HG03460 (cell line): ENCODE data around the gene LCN10.
A peak's percentile ranks its signal among the peaks of the same experiment; 100 is the strongest.
"Not testable (repeated sequence)": the region's sequence is repeated elsewhere in the genome, so short reads cannot be mapped to it uniquely, and the experiment has no call there.

Experiments
- ATAC-seq: cut with Tn5 transposase; IDR thresholded peaks from one replicate; pipeline ENCODE4 v1.9.1; 2021; ENCODE audit not compliant: unreplicated experiment

The LCN10 gene

DNA sequence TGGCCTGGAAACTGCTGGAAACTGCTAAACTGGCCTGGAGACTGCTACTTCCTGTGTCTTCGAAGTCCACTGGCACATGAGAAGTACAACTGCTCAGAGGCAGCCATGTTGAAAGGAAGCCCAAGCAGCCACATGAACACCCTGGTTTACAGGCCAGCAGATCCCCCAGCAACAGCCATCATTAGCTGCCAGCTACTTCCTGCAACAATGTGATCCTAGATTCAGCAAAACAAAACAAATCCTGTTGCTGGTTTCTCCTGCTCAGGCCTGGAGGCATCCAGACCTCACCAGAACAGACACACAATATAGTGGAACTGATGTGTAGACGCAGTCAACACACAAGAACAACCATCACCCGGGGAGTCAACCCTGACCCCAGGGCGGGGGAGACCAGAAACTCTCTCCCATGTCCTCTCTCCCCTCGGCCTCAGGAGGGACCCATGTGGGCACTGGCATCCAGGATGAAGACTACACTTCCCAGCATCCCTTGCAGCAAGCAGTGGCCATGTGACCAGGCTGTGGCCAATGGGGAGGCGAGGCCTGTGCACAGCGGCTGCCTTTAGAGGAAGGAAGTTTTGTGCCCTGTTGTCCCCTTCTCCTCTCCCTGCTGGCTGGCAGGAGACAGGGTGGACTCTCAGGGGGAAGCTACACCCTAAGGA is 30.8 kb upstream of the LCN10 start:
- ATAC-seq, result no peak

DNA sequence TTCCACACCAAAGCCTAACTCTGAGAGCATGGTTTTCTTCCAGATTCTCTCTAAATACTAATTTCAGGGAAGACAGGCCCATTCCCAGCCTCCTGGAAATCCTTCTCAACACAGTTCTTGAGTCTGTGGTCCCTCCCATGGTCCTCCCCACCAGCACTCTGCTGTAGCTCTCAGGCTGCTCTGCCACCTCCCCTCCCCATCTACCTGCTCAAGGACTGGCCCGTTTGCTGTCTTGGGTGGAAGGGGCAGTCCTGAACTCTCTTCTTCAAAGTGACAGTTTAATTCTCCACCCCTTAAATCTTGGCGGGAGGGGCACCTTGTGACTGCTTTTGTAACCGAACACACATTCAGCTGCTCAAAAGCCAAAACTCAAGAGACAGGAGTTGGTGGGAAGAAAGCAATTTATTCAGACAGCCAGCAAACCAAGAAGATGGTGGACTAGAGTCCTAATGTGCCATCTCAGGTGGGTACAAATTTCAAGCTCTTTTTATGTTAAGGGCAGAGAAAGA is 29.2 kb upstream of the LCN10 start:
- no peak for ATAC-seq

DNA sequence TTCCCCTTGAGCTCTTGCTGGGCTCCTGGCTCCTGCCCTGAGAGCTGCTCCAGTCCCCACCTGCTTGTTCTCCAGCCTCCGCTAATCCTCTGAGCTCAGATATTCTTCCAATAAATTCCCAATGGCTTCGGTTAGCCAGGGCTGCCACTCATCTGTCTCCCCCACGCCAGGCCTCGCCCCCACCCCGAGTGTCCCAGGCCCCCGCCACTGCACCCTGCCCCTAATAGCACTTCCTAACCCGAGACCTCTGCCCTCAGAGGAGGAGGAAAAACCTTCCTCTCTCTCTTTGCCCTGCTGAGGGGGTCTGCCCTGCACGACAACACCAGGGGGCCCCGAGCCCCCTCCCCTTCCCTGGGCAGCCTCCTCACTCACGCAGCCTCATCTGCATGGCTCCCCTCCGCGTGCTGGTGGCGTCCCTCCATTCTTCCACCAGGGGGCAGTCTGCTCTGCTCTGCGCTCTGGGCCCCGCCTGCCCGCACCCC is 27.0 kb upstream of the LCN10 start:
- ATAC-seq, result no peak

DNA sequence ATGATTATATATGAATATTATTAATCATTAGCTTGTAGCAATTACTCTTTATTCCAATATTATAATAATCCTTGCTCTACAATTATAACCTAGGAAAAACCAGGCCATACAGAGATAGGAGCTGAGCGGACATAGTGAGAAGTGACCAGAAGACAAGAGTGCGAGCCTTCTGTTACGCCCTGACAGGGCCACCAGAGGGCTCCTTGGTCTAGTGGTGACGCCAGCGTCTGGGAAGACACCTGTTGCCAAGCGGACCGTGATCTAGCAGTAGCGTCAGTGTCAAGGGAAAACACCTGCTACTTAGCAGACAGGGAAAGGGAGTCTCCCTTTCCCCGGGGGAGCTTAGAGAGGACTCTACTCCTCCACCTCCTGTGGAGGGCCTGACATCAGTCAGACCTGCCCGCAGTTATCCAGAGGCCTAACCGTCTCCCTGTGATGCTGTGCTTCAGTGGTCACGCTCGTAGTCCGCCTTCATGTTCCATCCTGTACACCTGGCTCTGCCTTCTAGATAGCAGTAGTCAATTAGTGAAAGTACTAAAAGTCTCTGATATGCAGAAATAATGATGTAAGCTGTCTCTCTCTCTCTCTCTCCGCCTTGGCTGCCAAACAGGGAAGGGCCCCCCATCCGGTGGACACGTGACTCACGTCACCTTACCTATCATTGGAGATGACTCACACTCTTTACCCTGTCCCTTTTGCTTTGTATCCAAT is 23.8 kb upstream of the LCN10 start:
- ATAC-seq, result not testable (repeated sequence)

DNA sequence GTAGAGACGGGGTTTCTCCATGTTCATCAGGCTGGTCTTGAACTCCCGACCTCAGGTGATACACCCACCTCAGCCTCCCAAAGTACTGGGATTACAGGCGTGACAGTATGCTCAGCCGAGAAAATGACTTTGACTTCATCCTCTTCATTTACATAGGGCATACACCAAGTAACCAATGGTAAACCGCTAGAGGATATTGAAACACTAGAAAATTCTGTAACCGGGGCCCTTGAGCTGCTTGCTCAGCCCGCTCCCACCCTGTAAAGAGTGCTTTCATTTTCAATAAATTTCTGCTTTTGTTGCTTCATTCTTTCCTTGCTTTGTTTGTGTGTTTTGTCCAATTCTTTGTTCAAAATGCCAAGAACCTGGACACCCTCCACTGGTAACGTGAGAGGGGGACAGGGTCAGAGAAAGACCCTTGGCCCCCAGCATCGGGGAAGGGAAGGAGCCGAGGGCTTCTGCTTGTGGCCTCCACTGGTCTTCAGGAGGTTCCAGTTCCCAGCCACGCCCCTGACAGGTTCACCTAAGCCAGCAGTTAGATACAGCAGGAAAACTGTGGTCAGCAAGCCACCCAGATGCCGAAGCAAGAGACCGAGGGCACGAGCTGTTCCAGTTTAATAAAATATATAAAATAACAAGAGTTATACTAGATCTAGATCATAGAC is 23.1 kb upstream of the LCN10 start:
- ATAC-seq, result peak; percentile 56

DNA sequence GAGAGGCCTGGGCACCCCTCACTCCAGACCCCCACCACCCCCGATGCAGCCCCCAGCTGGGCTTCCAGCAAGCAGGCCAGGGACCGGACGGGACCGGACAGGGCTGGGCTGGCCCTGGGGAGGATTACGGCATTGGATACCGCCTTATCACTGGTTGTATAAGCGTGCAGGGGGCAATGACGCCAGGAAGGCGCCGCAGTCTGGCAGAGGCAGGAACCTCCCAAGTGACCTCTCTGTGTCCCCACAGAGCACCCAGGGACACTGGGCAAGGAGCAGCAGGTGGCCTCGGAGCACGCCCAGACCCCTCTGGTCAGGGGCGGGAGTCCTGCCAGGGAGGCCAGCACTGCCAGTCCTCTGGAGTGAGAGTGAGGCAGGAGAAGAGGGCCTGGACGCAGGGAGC is 22.3 kb upstream of the LCN10 start:
- ATAC-seq, result no peak

DNA sequence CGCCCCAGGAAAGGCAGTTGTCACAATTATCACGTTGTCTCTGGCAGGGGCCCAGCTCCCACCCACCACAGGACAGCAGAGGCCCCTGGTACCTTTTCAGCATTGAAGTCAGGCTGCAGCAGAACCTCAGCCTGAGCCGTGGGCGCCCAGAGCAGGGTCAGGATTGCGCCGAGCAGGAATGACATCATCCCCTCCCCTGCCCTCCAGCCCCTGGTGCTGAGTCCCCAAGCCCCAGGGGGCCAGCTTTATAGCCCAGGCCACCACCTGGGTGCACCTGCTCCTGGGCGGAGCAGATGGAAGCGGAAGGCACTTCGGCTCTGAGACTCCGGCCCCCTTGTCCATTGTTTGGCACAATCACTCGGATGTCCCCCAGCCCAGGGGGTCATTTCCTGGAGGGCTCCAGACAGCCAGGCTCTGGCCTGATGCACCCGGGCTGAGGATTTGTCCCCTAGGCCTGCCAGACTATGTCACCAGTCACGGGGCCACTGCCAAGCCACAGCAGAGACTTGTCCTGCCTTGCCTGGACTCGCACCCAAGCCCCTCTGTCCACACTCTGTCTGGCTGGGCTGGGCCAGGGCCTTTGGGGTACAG is 21.7 kb upstream of the LCN10 start, which contains the start of gene LCN15:
LCN15 (minus strand) TSS at position 218 of the 591 bp plus-strand sequence; CDS start at position 188, 30 bp downstream.
- ATAC-seq, result no peak

DNA sequence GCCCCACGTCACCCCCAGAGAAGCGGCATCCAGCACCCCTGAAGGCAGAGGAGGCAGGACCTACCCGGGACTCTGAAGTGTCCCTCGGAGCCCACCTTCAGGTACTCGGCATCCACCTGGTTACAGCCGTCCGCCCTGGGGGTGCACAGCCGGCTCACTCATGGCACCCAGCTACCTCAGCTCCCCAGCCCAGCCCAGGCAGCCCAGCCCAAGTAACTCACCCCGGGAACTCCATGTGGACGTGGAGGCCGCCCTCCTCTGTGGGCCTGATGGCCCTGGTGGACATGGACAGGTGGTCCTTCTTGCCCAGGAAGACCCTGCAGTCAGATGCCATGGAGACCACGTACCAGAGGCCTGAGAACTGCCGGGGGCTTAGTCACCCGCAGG is 20.9 kb upstream of the LCN10 start:
- ATAC-seq, result no peak

DNA sequence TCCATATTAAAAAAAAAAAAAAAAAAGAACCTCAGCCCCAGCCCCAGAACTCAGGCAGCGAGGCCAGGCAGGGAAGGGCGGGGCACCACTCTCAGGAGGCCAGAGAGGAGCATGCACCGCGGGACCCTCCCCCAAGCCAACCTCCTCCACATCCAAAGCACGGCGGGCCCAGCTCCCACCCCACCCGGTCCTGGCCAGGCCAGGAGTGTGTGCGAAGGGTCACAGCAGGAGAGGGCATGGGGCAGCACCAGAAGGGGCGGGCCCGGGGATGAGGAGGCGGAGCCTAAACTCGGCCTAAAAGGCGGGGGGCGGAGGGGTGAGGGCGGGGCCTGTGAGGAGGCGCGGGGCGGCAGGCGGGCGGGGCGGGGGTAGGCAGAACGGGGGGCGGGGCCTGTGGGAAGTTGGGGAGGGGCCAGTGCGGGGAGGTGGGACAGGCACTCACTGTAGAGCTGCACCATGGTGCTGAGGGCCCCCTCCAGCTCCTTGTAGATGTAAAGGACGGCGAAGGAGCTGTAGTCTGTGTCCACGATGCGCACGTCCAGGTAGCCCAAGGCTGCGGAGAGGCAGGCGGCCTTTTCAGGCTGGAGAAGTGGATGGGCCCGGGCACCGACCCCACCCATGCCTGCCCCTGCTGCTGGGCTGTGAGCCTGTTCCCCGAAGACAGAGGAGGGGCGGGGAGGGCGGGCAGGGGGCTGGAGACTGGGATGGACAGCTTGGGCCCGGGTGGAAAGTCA is 20.3 kb upstream of the LCN10 start:
- no peak for ATAC-seq

DNA sequence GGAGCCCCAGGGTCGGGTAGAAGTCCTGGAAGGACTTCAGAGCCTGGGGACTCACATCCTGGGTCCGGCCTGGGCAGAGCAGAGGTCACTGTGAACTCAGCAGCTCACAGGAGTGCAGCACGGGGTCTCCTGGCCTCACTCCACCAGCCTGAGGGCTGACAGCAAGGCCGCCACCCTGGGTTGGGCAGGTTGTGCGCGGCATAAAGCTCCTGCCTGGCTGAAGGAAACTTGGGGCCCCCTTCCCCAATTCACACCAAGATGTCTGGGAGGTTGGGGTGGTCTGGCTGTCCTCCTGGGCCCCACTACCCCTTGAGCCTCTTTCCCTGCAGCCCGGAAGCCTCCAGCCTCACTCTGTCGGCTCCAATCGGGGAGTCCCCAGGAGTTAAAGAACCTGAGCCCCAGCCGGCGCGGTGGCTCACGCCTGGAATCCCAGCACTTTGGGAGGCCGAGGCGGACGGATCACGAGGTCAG is 19.5 kb upstream of the LCN10 start:
- no peak for ATAC-seq

DNA sequence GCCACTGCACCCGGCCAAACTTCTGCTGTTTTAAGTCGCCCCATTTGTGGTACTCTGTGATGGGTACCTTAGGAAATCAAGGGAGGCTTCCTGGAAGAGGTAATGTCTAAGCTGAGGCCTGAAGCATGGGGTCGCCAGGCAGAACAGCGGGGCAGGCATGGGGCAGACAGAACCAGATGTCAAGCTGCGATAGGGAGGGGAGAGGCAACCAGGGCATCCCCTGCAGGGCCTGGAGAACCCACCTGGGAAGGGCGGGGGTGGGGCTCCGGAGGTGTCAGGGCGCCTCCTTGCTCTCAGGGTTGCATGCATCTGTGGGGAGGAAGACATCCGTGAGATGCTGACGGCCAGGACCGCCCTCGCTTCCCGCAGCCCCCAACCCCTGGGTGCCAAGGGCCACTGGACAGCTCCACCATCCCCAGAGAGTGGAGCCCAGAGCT is 18.8 kb upstream of the LCN10 start:
- no peak for ATAC-seq

DNA sequence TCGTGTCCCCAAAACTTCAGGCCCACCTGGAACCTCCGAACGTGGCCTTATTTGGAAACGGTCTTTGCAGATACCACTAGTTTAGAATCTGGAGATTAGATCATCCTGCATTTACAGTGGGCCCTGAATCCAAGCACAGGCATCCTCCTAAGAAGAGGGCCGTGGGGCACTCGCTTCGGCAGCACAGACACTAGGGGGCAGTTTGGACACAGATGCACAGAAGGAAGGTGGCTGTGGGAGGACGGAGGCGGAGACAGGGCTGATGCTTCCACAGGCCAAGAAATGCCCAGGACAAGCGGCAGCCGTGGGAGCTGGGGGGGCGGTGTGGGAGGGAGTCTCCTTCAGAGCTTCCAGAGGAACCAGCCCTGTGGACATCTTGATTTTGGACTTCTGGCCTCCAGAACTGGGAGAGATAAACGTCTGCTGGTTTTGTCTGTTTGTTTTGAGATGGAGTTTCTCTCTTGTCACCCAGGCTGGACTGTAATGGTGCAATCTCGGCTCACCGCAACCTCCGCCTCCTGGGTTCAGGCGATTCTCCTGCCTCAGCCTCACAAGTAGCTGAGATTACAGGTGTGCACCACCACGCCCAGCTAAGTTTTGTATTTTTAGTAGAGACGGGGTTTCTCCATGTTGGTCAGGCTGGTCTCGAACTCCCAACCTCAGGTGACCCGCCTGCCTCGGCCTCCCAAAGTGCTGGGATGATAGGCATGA is 18.2 kb upstream of the LCN10 start:
- ATAC-seq, result not testable (repeated sequence)

DNA sequence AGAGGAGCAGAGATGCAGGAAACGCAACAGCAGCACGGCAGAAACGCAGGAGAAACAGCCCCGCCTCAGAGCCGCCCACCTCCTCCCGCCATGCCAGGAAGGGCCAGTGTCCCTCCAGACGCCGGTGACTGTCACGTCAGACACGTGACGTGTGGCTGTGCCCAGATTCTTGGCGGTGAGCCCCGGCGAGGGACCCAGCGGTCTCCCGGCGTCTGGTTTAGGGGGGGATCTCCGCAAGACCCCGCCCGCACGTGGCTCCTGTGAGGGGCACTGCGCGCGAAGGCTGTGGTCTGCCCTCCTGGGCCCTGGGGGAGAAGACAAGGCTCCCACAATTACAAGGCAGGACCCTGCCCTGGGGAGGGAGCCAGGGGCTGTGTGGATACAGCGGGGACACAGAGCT is 17.7 kb upstream of the LCN10 start:
- no peak for ATAC-seq

DNA sequence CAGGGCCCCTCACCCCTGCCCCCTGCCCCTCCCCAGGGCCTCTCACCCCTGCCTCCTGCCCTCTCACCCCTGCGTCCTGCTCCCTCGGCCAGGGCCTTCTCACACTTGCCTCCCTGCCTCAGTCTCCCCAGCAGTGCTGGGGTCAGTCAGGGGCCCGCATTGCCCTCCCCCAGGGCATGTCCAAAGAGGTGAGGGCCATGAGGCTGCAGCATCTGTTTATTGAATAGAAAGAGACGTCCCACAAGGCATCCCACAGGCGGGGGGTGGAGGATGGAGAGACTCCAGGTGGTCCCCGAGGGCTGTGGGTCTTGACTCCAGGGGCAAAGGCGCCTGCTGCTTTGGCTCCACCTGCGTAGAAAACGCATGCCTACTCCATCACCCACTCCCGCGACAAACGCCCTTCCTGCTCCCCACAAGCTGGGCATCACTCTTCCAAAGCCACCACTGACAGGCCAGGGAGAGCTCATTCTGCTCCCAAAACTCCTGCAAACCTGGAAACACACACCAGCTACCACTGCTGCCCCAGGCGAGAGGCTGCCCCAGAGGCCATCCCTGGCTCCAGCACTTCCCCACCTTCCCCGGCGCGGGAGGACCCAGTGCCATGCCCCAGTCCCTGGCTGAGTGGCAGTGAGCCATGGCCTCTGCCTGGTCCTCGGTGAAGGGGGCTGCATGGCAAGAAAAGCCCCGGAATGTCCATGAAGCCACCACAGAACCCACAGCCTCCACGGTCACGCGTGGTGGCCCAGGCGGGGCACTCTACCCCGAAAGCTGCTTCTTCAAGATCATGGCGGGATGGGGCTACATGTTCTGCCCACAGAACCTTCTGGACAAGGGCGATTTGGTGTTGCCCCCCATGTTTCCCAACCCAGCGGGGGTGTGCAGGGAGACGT is 16.9 kb upstream of the LCN10 start:
- ATAC-seq, result no peak

DNA sequence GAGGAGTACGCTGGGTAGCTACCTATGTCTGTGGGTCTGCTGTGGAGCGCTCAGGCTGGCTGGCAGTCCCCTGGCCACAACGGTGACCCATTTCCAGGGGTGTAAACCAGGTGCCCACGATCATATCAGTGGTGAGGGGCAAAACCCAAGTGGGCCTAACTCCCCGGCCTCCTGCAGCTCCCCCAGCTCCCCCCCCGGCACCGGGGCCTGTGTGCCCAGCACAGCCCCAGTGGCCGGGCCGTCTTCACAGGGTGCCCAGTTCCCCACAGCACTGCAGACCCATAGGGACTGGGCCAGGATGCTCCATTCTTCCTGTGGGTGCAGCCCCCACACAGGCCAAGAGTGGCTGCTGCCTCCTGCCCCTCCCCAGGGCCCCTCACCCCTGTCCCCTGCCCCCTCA is 16.3 kb upstream of the LCN10 start:
- no peak for ATAC-seq

DNA sequence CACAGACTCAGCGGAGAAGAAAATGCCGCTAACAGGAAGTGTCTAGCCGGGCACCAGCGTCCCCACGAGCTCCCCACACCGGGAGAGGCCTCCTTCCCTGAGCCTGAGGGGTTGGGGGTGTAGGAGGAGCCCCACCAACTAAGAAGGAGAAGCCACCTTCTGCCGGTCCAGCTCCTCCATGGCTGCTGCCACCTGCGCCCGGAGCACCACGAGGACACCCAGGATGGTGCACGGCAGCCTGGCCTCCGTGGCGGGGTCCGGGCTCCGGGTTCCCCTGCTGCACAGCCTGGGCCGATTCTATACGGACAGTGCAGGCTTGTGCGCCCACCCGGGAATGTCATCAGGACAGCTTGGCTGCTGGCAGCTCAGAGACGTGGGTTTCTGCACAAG is 15.0 kb upstream of the LCN10 start:
- no peak for ATAC-seq

DNA sequence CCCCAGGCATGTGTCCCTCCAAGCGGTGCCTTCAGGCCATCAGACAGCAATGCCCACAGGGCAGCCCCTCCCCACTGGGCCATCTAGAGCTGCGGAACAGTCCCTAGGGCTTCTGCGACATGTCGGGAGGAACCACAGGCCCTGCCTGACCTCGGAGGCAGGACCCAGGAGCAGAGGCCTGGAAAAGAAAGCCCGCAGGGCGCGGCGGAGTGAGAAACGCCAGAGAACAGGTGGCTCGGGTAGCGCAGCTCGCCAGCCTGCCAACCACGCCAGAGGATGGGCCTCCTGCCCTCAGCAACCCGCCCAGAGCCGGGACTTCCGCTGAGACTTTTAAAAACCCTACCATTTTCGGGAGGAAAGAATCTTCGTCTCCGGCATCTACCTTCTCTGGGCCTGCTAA is 14.6 kb upstream of the LCN10 start:
- no peak for ATAC-seq

DNA sequence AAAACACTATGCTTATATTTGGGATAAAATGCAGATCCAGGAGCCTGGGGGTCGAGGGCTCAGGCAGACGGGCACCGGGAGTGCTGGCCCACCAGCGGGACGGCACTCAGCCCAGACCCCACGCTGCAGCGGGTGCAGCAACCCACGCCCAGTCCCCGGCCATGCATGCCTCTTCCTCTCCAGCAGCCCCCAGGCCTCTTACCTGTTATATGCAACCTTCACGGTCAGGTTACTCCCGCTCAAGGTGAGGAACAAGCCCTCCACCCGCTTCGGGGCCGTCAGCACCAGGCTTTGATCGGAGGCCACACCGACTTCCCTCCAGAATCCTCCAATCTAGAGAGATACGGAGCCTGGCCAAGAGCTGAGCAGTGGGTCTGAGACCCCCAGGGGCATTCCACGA is 14.1 kb upstream of the LCN10 start:
- no peak for ATAC-seq

DNA sequence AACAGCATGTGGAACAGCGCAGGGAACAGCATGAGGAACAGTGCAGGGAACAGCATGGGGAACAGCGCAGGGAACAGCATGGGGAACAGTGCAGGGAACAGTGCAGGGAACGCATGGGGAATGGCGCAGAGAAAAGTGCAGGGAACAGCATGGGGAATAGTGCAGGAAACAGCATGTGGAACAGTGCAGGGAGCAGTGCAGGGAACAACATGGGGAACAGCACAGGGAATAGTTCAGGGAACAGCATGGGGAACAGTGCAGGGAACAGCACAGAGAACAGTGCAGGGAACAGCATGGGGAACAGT is 13.3 kb upstream of the LCN10 start:
- ATAC-seq, result no peak
